Calu3 (cell line): Measurements from ENCODE around the gene FOXM1. TPM values are rescaled to one million over a fixed set of nuclear protein-coding genes. Genes with fewer than 3 reads are reported as not detected.

Experiments used
- BruUV-seq: library from RNA; stranded (reverse); fragments of 400-500 nt; replicated peaks from 2 replicates; lab custom pipeline; 2021; lab: Mats Ljungman, UMichigan
- CTCF ChIA-PET: fragments of 300-600 bp; sonication (Branson Sonifier 250); formaldehyde crosslinking; loops from one replicate; lab custom pipeline; 2022; ENCODE audit warnings: antibody characterized with exemption; lab: Charles Lee
- DNase-seq: peaks from one replicate; pipeline ENCODE4 v3.0.0; 2022
- H3K27ac Mint-ChIP-seq: one replicate; pipeline ENCODE4 v1.8.0; 2022; ENCODE audit warnings: mixed read lengths; ENCODE audit not compliant: unreplicated experiment
- H3K27me3 Mint-ChIP-seq: one replicate; pipeline ENCODE4 v1.8.0; 2022; ENCODE audit warnings: mixed read lengths; ENCODE audit not compliant: unreplicated experiment
- H3K36me3 Mint-ChIP-seq: one replicate; pipeline ENCODE4 v1.8.0; 2022; ENCODE audit warnings: mild to moderate bottlenecking, moderate library complexity, mixed read lengths; ENCODE audit not compliant: insufficient read depth, unreplicated experiment
- H3K4me1 Mint-ChIP-seq: one replicate; pipeline ENCODE4 v1.8.0; 2022; ENCODE audit warnings: mild to moderate bottlenecking, low read depth, mixed read lengths; ENCODE audit not compliant: unreplicated experiment
- H3K4me3 Mint-ChIP-seq: one replicate; pipeline ENCODE4 v1.8.0; 2022; ENCODE audit warnings: mild to moderate bottlenecking, low read depth, moderate library complexity, mixed read lengths; ENCODE audit not compliant: unreplicated experiment
- H3K9me3 Mint-ChIP-seq: one replicate; pipeline ENCODE4 v1.8.0; 2022; ENCODE audit warnings: low read depth, mixed read lengths; ENCODE audit not compliant: unreplicated experiment
- CTCF ChIP-seq: fragments of 200-600 bp; IDR thresholded peaks from one replicate; pipeline ENCODE4 v1.8.0; 2022; ENCODE audit warnings: antibody characterized with exemption; ENCODE audit not compliant: unreplicated experiment
- intact Hi-C: fragments of 100-400 bp; cut with micrococcal nuclease; formaldehyde crosslinking; loops from one replicate; pipeline ENCODE4 v1.10.0; 2022; ENCODE audit not compliant: unreplicated experiment
- total RNA-seq: library from RNA; stranded (reverse); gene quantifications from 2 replicates; pipeline ENCODE4 v1.2.3, GENCODE V29; 2022

The FOXM1 gene
- total RNA-seq, 1 experiment from 2014 or later = 103 TPM

GRCh38 chr12:2886768-2887450 is 9.9 kb upstream of the FOXM1 start:
- Mint-ChIP-seq H3K4me1 (peaks cover 25% of the 10 kb centered on the region), H3K4me3 (no peak overlapping the region), H3K27ac (no peak overlapping the region), H3K27me3 (no peaks in the 10 kb centered on the region), H3K9me3 (no peaks in the 10 kb centered on the region), H3K36me3 (peaks cover 56% of the 10 kb centered on the region)
- no TSS peak for BruUV-seq
- no peak for TF ChIP-seq CTCF
- no peak for DNase-seq
- intact Hi-C loops = no loop called here
- CTCF ChIA-PET = no interaction called here

DNA sequence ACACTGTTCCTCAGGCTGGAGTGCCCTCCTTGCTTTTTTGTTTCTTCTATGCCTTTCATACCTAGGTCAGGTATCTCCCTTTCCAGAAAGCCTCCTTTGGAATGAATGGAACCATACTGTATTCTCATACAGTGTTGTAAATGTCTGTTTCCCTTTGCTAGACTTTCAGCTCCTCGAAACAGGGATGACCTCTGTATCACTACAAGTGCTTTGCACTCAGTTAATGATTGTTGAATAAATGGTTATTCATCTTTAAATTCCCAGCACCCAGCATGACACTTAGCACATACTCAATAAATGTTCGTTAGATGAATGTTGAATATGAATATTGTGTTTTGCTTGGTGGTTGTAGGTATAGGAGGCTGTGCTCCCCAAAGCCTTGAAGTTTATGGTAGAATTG is 7.8 kb upstream of the FOXM1 start:
- H3K36me3 Mint-ChIP-seq = peaks cover 35% of the 10 kb centered on the region
- CTCF ChIA-PET = interaction anchor here (0.7 to 1.7 kb wide), 10 partner anchors 27 to 760 kb away, joined by 3 to 11 read pairs (median 6); no protein-coding TSS in a partner anchor

DNA sequence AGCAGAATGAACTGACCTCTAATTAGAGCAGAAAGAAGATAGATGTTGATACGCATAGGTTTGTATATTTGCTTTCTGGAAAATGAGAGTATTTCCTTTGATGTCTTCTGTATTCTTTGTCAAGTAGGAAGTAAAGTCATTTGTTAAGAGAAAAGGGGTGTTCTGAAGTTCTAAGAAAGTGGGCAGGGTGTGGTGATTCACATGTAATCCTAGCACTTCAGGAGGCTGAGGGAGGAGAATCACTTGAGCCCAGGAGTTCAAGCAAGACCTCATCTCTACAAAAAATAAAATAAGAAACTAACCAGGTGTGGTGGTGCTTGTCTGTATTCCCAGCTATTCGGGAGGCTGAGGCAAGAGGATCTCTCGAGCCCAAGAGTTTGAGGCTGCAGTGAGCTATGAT is 2.9 kb upstream of the FOXM1 start:
- peaks cover 29% of the 10 kb centered on the region for H3K4me1 Mint-ChIP-seq
- CTCF ChIA-PET = no interaction called here
- H3K27ac Mint-ChIP-seq = no peak overlapping the region
- intact Hi-C loops = no loop called here
- DNase-seq = no peak
- no peaks in the 10 kb centered on the region for H3K27me3 Mint-ChIP-seq
- TF ChIP-seq CTCF = no peak
- no peak overlapping the region for H3K4me3 Mint-ChIP-seq
- BruUV-seq = no TSS peak
- peaks cover 45% of the 10 kb centered on the region for H3K36me3 Mint-ChIP-seq
- H3K9me3 Mint-ChIP-seq = no peaks in the 10 kb centered on the region

More for the DNA sequence above, 7.8 kb upstream of the FOXM1 start:
- H3K27ac Mint-ChIP-seq = no peak overlapping the region
- no peak for TF ChIP-seq CTCF
- no peaks in the 10 kb centered on the region for H3K27me3 Mint-ChIP-seq
- no TSS peak for BruUV-seq
- no peak for DNase-seq
- peaks cover 16% of the 10 kb centered on the region for H3K4me1 Mint-ChIP-seq
- intact Hi-C loops = no loop called here
- H3K4me3 Mint-ChIP-seq = no peak overlapping the region
- no peaks in the 10 kb centered on the region for H3K9me3 Mint-ChIP-seq

GRCh38 chr12:2877953-2878732 is 1.2 kb upstream of the FOXM1 start:
- no peaks in the 10 kb centered on the region for H3K27me3 Mint-ChIP-seq
- DNase-seq = no peak
- TF ChIP-seq CTCF = no peak
- H3K4me3 Mint-ChIP-seq = peak overlapping the region; percentile 75
- intact Hi-C loops = no loop called here
- peaks cover 39% of the 10 kb centered on the region for H3K36me3 Mint-ChIP-seq
- no peaks in the 10 kb centered on the region for H3K9me3 Mint-ChIP-seq
- CTCF ChIA-PET = interaction anchor here (2.3 to 2.5 kb wide), 2 partner anchors 12 to 163 kb away, joined by 8 to 9 read pairs; partner anchors contain the start of gene TULP3
- no TSS peak for BruUV-seq
- H3K4me1 Mint-ChIP-seq = peaks cover 22% of the 10 kb centered on the region
- peak overlapping the region; percentile 87 for H3K27ac Mint-ChIP-seq
